ENCODE results near the gene SLC39A11. TPM values are rescaled to one million over a fixed set of nuclear protein-coding genes. Genes with fewer than 3 reads are reported as not detected.

Gene SLC39A11
- total RNA-seq, 1 experiment from 2014 or later: 18.6 TPM

- ChIA-PET CTCF (no interaction called here), POLR2A (ENCODE audit: low non-redundant PET) (no interaction called here)
These were observed 109.8 kb downstream of the SLC39A11 start for GRCh38 chr17:72982680-72983079.

GRCh38 chr17:72978593-72979218 is 113.8 kb downstream of the SLC39A11 start:
- Histone ChIP-seq H3K36me3 (ENCODE audit: insufficient read depth, low read length, poor library complexity, severe bottlenecking) (no peaks in the 10 kb centered on the region), H3K27ac (ENCODE audit: low read depth, low read length, poor library complexity, severe bottlenecking) (no peak overlapping the region), H3K4me3 (ENCODE audit: low read depth, low read length, poor library complexity, severe bottlenecking) (no peak overlapping the region), H3K27me3 (replicated peaks; ENCODE audit: insufficient read depth, low read depth, low read length, poor library complexity) (no peaks in the 10 kb centered on the region), H3K9me3 (ENCODE audit: low read depth, low read length, poor library complexity, severe bottlenecking) (no peaks in the 10 kb centered on the region), H3K4me1 (ENCODE audit: insufficient read depth, low read length, poor library complexity, severe bottlenecking) (no peaks in the 10 kb centered on the region)
- intact Hi-C loops (cut with micrococcal nuclease; ENCODE audit: unreplicated experiment): no loop called here
- no peak for DNase-seq (ENCODE audit: low spot score)
- TF ChIP-seq EZH2 (IDR thresholded peaks at IDR 0.05; ENCODE audit: borderline replicate concordance, low read depth, low read length, poor library complexity, severe bottlenecking): no peak
- TF ChIP-seq CTCF (conservative IDR thresholded peaks at IDR 0.05; ENCODE audit: low read depth, low read length): no peak
- ChIA-PET POLR2A (ENCODE audit: low non-redundant PET) (no interaction called here), CTCF (no interaction called here)
- BruUV-seq (replicated peaks): no TSS peak

More at GRCh38 chr17:72982680-72983079, 109.8 kb downstream of the SLC39A11 start:
- intact Hi-C loops (cut with micrococcal nuclease; ENCODE audit: unreplicated experiment): no loop called here
- no peak for DNase-seq (ENCODE audit: low spot score)
- no peaks in the 10 kb centered on the region for H3K36me3 ChIP-seq (ENCODE audit: insufficient read depth, low read length, poor library complexity, severe bottlenecking)
- TF ChIP-seq CTCF (conservative IDR thresholded peaks at IDR 0.05; ENCODE audit: low read depth, low read length): no peak
- TF ChIP-seq EZH2 (IDR thresholded peaks at IDR 0.05; ENCODE audit: borderline replicate concordance, low read depth, low read length, poor library complexity, severe bottlenecking): no peak
- H3K4me3 ChIP-seq (ENCODE audit: low read depth, low read length, poor library complexity, severe bottlenecking): no peak overlapping the region
- no TSS peak for BruUV-seq (replicated peaks)
- H3K27me3 ChIP-seq (replicated peaks; ENCODE audit: insufficient read depth, low read depth, low read length, poor library complexity): no peaks in the 10 kb centered on the region
- no peak overlapping the region for H3K27ac ChIP-seq (ENCODE audit: low read depth, low read length, poor library complexity, severe bottlenecking)
- H3K9me3 ChIP-seq (ENCODE audit: low read depth, low read length, poor library complexity, severe bottlenecking): no peaks in the 10 kb centered on the region
- no peaks in the 10 kb centered on the region for H3K4me1 ChIP-seq (ENCODE audit: insufficient read depth, low read length, poor library complexity, severe bottlenecking)

GRCh38 chr17:72977771-72978417 is 114.6 kb downstream of the SLC39A11 start:
- CTCF ChIA-PET: interaction anchor here (1.4 kb wide), 1 partner anchor 8 kb away, joined by 4 read pairs; no protein-coding TSS in a partner anchor
- BruUV-seq (replicated peaks): no TSS peak
- POLR2A ChIA-PET (ENCODE audit: low non-redundant PET): no interaction called here
- H3K9me3 ChIP-seq (ENCODE audit: low read depth, low read length, poor library complexity, severe bottlenecking): no peaks in the 10 kb centered on the region
- H3K27me3 ChIP-seq (replicated peaks; ENCODE audit: insufficient read depth, low read depth, low read length, poor library complexity): no peaks in the 10 kb centered on the region
- H3K4me3 ChIP-seq (ENCODE audit: low read depth, low read length, poor library complexity, severe bottlenecking): no peak overlapping the region
- intact Hi-C loops (cut with micrococcal nuclease; ENCODE audit: unreplicated experiment): no loop called here
- H3K27ac ChIP-seq (ENCODE audit: low read depth, low read length, poor library complexity, severe bottlenecking): no peak overlapping the region
- no peak for TF ChIP-seq EZH2 (IDR thresholded peaks at IDR 0.05; ENCODE audit: borderline replicate concordance, low read depth, low read length, poor library complexity, severe bottlenecking)
- no peak for TF ChIP-seq CTCF (conservative IDR thresholded peaks at IDR 0.05; ENCODE audit: low read depth, low read length)
- H3K36me3 ChIP-seq (ENCODE audit: insufficient read depth, low read length, poor library complexity, severe bottlenecking): no peaks in the 10 kb centered on the region
- DNase-seq (ENCODE audit: low spot score): no peak
- H3K4me1 ChIP-seq (ENCODE audit: insufficient read depth, low read length, poor library complexity, severe bottlenecking): no peaks in the 10 kb centered on the region
